PFSK-1 (cell line): ENCODE data around the gene RINT1.

Experiments used
- FOXP2 ChIP-seq: optimal IDR thresholded peaks from 2 replicates; pipeline ENCODE3; 2011; ENCODE audit warnings: borderline replicate concordance, control low read depth, inconsistent platforms; ENCODE audit not compliant: insufficient read depth; ENCODE audit errors: extremely low read length, extremely low read depth
- POLR2AphosphoS5 ChIP-seq: IDR thresholded peaks from 2 replicates; pipeline ENCODE4 v1.6.1; 2012; ENCODE audit warnings: low read depth, mild to moderate bottlenecking, control low read depth, low read length, moderate library complexity
- REST ChIP-seq, 2 experiments: IDR thresholded peaks; 2 replicates each; pipeline versions ENCODE4 v1.6.1 to v1.8.0; 2011 to 2012; ENCODE audit warnings: low read depth in 2 of 2, low read length in 2 of 2, control low read depth in 1 of 2, inconsistent platforms in 1 of 2, mild to moderate bottlenecking in 1 of 2, moderate library complexity in 1 of 2; ENCODE audit not compliant: insufficient read depth in 1 of 2
- SIN3A ChIP-seq: IDR thresholded peaks from 2 replicates; pipeline ENCODE4 v1.6.1; 2012; ENCODE audit warnings: mild to moderate bottlenecking, low read length, moderate library complexity, borderline replicate concordance; ENCODE audit not compliant: insufficient read depth
- TAF1 ChIP-seq: IDR thresholded peaks from 2 replicates; pipeline ENCODE4 v1.6.1; 2012; ENCODE audit warnings: low read length, control low read depth, borderline replicate concordance; ENCODE audit not compliant: insufficient read depth

RINT1 gene

DNA sequence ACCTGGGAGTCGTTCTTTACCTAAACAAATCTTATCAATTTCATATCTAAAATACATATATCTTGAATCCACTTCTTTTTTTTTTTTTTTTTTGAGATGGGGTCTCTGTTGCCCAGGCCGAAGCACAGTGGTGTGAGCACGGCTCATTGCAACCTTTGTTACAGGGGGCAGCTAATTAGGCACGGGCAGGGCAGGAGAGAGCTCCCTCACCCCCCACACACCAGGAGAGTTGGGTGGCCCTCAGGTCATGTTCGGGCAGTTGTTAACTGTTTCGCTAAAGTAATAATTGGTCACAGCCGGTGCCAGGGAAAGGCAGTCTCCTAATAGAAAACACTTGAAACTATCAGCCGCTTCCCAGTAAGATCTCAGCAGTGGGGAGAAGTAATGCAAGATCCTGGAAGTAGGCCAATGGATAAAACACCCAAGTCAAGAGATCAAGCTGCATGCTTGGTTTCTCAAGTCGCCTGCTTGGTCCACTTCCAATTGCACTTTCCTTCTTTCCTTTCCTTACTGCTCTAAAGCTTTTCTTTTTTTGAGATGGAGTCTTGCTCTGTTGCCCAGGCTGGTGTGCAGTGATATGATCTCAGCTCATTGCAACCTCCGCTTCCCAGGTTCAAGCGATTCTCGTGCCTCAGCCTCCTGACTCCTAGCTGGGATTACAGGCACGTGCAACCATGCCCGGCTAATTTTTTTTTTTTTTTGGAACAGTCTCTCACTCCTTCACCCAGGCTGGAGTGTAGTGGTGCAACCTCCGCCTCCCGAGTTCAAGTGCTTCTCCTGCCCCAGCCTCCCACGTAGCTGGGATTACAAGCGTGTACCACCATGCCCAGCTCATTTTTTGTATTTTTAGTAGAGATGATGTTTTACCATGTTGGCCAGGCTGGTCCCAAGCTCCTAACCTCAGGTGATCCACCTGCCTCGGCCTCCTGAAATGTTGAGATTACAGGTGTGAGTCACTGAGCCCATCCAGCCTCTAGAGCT, 70.6 kb downstream of the RINT1 start:
- no peak for TF ChIP-seq FOXP2
- TF ChIP-seq POLR2AphosphoS5, result no peak
- TF ChIP-seq SIN3A, result no peak
- no peak for TF ChIP-seq TAF1
- TF ChIP-seq REST (IDR thresholded peaks at IDR 0.05; ENCODE audit: insufficient read depth in 1 of 2, low read depth in 2 of 2, low read length in 2 of 2), result no peak

- no peak for TF ChIP-seq FOXP2
- TF ChIP-seq SIN3A, result no peak
- no peak for TF ChIP-seq POLR2AphosphoS5
- TF ChIP-seq TAF1, result no peak
- no peak for TF ChIP-seq REST (IDR thresholded peaks at IDR 0.05; ENCODE audit: insufficient read depth in 1 of 2, low read depth in 2 of 2, low read length in 2 of 2)
Observed at GRCh38 chr7:105610165-105610930, 78.3 kb downstream of the RINT1 start.

DNA sequence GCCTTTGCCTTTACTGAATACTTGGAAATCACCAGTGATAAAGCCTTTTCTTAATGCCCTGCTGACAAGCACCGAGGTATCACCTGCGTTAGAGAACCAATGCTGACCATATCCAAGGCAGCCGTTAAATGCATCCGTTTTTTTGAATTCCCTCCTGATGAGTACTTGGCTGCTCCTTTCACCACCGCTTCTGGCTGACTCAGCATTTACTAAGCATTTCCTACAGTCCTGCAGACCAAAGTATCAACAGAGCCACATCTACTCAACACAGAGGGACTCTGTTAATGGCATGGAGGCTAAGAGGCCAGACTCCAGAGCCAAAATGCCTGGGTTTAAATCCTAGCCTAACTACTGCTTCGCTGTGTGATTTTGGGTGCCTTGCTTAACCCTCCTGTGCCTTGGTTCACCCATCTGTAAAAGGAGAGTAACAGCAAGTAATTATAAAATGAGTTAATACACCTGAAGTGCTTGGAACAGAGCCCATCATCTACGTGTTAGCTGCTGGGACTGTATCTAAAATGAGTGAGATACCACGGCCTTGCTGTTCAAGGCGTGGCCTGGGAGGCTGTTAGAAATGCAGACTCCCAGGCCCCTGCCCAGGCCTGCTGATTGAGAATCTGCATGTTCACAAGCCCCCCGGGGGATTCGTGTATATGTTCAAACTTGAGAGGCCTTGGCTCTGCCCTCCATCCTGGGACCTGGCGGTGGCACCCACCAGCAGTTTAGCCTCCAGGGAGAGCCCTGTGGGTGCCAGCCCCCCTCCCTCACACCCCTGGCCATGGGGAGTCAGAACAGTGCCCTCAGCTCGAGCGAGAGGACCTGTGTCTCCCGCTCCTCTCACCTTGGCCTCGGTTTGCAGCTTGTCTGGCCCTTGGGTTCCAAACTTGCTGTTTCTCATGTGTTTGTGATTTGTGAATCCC, 80.1 kb downstream of the RINT1 start:
- no peak for TF ChIP-seq FOXP2
- no peak for TF ChIP-seq SIN3A
- TF ChIP-seq REST (IDR thresholded peaks at IDR 0.05; ENCODE audit: insufficient read depth in 1 of 2, low read depth in 2 of 2, low read length in 2 of 2), result no peak
- no peak for TF ChIP-seq TAF1
- TF ChIP-seq POLR2AphosphoS5, result no peak

DNA sequence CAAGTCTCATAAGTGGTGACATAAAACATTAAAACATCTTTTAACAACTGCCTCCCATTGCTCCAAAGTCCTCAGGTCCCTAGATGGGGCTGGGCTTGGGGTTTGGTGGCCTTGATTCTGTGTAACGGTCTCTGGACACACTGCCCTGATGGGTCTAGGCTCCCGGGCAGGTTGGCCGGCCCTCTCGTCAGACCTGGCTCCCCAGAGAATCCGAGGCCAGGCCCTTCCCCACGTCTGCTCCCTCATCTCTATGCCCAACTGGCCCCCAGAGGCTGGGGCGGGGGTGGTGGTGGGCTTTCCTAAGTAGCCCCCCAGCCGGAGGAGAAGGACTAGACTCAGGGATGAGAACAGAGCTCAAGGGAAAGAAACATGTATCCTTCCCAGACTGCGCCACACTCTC, 80.8 kb downstream of the RINT1 start:
- TF ChIP-seq TAF1, result no peak
- no peak for TF ChIP-seq SIN3A
- TF ChIP-seq REST (IDR thresholded peaks at IDR 0.05; ENCODE audit: insufficient read depth in 1 of 2, low read depth in 2 of 2, low read length in 2 of 2), result no peak
- no peak for TF ChIP-seq POLR2AphosphoS5
- no peak for TF ChIP-seq FOXP2
